NCI-H526 (cell line): ENCODE data around the gene NFIA.

Experiments used
- DNase-seq, 2 experiments: peaks; one replicate each; lab custom pipeline; 2025; lab: John Stamatoyannopoulos, UW

The NFIA gene

GRCh38 chr1:61082311-61083012, at the start of gene NFIA:
TSS of gene NFIA (plus strand) at chr1:61082561.
- DNase-seq: peak in 1 of 2 experiments; percentile 65

GRCh38 chr1:61035880-61036279, 46.5 kb upstream of the NFIA start:
- no peak for DNase-seq

- DNase-seq: no peak
Observed at GRCh38 chr1:61042466-61043009, 39.8 kb upstream of the NFIA start.

DNA sequence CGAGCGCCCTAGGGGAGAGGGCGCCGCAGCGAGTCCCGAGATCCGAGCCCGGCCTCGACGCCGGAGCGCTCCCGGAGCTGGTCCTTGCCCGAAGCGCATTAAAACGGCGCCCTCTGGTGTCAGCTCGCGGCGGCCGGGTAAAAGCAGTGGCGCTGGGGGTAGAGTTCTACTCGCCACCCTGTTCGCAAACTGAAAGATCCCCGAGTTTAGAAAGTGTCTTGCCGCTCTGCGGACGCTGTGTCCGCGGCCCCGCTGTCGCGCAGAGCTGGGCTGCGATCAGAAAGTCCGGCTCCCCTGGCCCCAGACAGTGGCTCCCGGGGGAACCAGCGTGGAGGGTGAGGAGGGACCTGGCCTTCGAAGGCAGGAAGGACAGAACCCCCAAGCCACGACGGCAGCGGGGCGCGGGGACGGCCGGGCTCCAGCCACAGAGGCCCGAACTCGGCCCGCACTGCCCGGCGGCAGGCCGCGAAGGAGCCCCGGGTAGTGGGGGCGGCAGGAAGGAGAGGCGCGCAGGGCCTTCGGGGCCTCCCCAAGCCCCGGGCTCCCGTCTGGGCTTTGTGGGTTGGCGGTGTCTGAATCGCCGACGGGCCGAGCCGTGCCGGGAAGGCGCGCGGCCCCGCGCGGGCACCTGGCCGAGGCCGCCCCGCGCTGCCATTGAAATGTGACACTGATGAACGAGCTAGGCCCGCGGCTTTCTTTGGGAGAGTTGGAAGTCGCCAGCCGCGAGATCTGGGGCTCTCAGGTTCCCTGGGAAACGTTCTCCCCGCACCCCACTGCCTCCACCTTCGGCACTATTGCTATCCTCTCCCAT, 39.1 kb upstream of the NFIA start:
- peak; percentile 43 to 88 for DNase-seq

GRCh38 chr1:61046434-61046833, 35.9 kb upstream of the NFIA start:
- no peak for DNase-seq

DNA sequence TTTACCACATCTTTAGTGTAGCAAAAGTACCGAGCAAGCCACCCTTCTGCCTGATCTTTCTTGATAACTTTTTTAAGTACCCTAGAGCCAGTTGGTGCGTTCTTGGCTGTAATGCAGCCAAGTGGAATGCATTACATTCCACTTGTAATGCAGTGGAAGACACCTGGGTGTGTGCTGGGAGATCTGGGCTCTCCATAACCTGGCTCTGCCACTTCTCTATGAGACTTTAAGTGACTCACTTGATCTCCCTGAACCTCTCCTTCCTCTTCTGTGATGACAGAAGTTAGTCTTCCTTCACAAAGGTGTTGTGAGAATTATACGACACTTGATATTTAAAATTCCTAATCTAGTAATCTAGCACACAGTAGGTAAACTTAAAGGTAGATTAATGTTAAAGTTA, 35.3 kb upstream of the NFIA start:
- DNase-seq: no peak

DNA sequence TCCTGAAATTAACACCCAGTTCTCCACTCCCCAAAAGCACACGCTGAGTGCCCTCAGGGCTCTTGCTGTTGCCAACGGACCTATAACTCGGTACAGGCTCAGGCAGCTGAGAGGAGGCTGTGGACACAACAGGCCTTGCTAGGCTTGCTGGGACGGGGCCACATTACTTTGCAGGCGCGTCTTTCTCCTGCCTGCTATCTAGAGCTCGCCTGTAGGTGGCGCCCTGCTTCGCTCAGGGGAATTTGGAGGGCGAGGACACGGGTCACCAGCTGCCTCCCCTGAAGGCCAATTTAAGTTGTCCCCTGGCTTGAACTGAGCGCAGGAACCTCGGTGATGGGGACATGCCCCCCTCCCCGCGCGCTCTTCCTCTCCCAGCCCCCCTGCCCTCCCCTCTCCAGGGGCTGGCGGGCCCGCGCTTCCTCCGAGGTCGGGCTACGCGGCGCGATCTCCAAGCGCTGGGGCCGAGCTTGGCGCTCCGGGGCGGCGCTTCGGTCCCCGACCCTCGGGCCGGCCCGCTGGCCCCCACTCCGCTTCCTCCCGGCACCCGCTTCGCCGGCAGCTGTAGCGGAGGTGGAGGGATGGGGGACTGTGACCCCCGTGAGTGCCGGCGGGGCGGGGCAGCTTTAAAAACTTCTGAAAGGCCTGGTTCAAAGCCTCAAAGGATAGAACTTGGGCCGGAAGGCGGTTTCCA, 32.4 kb upstream of the NFIA start:
- DNase-seq: peak; percentile 70 to 89

DNA sequence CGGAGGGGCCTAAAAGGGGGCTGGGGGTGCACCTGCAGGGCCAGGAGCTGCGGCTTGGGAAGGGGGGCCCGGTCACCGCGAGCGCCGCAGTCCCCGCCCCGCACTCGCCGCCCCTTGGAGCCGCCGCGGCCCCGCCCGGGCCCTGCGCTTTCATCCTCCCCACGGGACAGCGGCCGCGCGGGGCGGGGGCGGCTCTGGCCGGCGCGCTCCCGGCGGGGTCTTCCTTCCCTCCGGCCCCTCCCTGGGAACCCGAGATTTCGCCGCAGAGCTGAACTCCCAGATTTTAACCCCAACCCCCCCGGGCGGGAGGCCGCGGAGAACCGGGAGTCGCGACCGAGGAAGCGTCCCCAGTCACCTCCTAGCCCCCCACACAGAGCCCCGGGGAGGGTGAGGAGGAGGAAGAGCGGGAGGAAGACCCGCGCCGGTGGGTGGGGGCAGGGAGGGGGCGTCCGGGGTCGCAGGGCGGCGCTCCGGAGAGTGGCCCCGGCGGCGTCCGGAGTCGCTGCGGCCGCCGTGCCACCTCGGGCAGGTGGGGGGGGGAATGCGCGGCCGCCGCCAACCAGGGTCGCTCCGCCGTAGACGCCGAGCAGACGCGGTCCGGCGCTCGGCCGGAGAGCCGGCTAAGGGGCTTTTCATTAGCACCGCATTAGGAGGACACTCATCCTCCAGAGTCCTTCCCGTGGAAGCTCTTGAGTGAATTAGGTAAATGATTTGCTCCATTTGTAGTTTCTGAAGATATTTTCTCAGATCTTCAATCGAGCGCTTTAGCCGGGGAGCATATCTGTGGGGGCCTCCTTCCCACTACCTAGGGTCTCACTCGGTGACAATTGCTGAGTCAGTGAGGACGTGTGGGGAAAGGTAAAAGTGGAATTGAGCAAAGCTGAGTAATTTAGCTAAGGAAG, 31.6 kb upstream of the NFIA start:
- peak in 1 of 2 experiments; percentile 11 for DNase-seq

DNA sequence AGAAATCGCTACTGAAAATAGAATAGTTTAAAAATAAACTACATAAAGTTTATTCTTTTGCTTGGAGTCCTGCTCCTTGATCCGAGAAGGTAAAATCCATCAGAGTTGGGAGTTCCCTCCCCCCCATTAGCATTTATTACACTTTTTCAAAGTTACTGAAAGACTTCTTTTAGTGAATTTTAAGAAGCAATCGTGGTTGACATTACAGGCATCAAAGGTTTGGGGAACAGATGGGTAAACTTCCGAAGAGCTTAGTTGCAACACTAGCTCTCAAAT, 31.0 kb upstream of the NFIA start:
- no peak for DNase-seq

DNA sequence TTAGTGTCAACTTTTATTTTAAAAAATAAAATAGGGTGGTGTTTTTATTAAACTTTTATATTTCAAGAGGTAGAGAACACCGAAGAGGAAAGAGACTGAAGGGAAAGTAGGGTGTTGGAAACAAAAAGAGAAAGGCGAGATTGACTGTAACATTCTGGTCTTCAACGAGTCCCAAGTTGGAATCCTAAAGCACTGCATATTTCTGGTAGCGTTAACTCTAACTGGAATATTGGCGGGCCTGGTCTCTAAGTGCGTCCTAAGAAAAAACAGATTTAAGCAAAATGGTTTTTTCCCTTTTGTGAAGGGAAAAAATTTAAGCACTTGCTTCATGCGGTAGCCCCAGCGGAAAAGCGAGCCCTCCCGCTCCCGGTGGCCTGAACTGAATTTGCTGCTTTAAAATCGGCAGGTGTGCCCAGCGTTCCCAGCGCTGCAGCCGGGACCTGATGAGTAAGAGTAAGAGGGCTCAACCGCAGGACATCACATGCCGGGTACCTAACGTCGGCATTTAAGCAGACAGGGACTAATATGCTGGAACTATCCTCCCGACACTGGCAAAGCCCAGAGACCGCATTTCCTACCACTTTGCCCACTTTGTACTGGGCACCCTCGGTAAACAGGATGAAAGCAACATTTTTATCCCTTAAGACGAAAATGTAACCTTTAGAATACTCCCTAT, 30.5 kb upstream of the NFIA start:
- no peak for DNase-seq

GRCh38 chr1:61052395-61053225, 29.8 kb upstream of the NFIA start:
- DNase-seq: no peak

DNA sequence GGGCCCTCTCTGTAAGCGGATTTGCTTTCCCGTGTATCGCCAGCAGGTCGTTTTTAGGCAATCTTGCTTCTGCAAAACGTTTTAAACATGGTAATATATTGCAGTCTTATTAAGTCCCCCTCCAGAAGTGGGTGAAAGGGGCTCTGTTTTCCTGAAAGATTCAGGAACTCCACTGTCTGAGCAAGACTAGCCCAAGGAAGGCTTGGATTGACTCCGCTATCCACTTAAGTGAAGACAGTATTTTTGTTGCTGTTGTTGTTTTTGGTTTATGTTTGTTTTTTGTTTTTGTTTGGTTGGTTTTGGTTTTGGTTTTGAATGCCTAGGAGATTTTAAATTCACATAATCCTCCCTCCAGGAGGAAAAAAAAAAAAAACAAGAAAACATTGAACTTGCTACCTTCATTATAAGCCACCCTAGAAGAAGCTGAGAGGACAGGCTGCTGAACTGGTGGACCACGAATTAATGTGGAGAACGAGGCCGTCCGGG, 29.1 kb upstream of the NFIA start:
- no peak for DNase-seq

DNA sequence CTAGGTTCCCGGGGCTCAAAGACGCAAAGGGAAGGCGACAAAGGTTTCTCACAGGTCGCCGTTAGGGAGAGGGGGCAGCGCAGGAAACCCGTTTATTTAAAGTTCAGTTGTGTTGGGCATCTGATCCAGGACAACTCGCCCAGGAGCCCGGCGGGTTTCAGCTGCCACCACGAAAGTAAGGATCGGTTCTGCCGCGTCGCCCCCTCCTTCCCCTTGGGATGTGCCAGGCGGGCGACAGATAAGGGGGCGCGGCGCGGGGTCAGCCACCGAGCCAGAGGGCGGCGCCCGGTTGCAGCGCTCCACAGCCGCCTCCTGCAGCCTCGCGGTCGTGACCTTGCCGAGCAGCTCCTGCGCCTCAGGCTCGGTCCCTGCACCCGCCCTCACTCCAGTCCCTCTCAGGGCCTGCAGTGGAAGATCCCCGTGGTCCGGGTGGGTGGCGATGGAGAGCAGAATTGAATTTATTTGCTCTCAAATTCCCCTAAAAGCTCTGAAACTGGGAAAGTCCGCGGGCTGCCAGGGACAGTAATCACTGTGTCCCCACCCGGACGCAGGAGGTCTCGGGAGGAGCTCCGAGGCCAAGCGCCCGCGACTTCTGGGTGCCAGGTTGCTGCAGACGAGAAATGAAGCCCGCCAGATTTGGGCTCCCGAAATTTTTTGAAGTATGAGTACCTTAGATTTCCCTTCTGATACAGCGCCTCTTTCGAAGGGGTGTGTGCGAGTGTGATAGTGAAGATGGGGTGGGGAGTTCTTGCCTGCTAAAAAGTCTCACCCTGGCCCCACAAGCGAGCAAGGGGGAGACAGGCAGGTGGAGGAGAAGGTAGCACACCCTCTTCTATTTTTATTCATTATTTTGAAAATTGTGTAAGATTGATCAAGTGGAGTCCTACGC, 28.4 kb upstream of the NFIA start:
- peak in 1 of 2 experiments; percentile 28 for DNase-seq

DNA sequence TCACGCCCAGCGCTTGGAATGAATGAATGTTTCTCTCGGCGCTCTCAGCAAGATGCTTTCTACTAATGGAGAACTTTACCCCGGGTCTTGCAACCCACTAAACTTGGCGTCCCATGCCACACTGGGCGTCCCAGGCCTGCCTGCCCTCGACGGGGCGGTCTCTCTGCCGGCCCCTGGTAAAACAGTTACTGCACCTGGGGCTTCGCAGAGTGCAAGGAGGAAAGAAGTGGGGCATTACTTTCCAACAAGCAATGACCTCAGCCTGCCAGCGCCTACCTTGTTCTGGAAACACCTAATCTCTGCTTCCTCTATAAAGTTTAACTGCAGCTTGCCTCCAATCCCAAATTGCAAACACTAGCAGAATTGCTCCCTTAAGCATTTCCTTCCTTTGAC, 27.8 kb upstream of the NFIA start:
- DNase-seq: no peak

- no peak for DNase-seq
Observed at GRCh38 chr1:61055110-61055614, 27.2 kb upstream of the NFIA start.

DNA sequence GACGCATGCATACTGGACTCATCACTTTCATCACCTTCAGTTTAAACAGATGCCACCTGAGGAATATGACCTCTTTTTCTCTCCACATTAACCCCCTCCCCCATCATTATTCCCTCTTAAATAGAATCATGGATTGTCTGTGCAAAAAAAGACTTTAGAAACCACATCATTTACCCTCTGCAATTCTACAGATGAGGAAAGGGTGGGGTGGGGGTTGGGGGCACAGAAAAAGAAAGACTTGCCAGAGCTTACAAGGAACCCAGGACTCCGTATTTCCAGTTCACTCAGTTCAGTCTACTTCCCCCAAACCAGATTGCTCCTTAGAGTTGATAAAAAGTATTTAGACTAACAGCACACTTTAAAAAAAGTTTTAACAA, 26.2 kb upstream of the NFIA start:
- DNase-seq: no peak

DNA sequence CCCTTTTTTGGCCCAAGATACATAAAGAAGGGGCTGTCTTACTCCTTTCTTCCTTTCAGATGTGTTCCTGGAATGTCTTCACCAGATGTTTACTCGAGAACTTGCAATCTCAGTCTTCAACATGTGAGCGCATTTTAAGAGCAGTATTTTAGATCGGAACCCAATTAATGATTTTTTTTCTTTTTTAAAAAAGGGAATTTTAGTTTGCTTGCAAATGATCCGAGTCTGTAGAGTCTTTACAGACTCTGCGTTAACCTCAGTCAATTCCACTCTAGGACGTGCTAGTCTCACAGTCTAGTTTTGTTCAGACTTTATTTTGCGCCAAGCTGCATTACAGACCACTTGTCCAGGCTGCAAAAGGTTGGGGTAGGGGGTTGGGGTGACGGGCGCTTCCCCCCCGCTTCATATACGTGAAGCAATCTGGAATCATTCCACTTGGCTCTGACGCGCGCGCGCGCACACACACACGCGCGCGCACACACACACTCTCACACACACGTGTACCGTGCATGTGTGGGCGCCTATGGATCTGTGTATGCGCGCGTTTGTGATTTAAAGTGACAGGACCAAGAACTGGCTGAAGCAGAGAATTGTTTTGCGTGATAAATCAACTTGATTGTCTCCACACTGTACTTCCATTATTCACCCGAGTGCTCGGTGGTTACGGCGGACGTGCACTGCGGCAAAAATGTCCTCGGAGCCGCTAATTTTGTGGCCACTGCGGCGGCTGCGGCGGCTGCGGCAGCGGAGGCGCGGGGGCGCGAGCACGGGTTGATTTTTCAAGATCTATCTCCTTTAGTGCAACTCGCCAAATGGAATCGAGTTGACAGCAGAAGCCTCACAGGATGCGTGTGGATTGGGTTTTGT, 25.6 kb upstream of the NFIA start:
- DNase-seq: peak; percentile 39 to 78
